Activated naive CD4-positive, alpha-beta T cell treated with Interleukin-2 at 50 U/mL for 16 hours (primary cell): ENCODE data around the gene KDM4D.
A peak's percentile ranks its signal among the peaks of the same experiment; 100 is the strongest.
"Not testable (repeated sequence)": the region's sequence is repeated elsewhere in the genome, so short reads cannot be mapped to it uniquely, and the experiment has no call there.

Experiments
- DNase-seq: peaks from one replicate; pipeline ENCODE4 v3.0.0-alpha.2; 2020

KDM4D gene

DNA sequence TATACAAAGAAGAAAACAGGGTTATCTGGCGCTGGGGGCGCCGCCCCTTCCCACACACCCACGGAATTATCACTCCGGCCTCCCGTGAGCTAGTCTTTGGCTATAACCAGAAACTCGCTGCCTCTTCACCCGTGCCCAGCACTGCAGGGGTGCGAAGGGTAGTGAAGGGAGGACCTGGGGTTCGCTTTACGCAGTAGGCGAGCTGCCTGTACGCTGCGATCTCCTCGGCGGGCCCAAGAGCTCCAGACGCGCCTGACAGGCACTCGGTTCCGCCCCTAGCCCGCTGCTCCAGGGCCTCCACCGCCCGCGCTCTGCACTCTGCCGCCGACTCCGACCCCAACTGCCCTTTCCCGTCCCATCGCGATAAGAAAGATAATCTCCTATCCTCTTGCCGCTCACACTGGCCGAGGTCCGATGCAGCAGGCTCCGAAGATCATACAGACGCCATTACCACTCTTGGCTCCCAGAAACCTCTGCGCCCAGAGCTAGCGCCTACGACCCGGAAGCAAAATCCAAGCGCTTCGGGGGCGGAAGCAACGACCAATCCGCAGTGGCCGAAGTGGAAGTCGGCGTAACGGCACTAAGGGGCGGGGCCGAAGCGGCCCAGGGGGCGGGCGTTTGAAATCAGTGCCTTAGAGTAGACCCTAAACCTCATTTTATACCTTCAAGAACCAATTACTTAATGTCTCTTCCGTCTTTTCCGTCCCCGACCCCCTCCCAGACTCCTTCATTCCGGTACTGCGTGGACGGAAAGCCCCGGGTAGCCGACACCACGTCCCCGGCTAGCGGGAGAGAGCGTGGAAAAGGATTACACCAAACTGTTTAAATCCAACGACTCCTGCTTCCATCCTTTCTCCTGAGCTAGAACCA is at the start of gene KDM4D, which contains the start of gene CWC15:
Gene KDM4D (plus strand): TSS at position 611 of the 870 bp plus-strand sequence. CDS start 23,664 bp downstream, outside the sequence.
Gene CWC15 (minus strand): TSS at position 458 of the 870 bp plus-strand sequence. CDS start 1,371 bp downstream, outside the sequence.
- DNase-seq: peak; percentile 96

DNA sequence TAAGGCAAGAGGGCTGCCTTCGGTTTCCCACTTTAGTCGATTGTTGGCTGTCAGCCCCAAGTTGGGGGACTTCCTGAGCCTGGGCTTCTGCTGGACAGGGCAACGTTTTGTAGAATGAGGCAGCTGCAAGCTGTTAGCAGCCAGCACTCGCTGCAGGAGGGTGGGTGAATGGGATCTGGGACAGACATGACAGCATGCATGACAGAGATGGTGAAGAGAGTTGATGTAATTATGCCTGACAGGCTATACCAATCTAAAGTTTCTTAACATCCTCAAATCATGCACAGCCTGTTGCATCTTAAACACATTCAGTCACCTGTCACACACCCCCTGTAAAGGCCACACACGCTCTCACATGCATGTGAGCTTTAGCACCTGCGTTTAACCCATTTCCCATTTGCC is 49.3 kb upstream of the KDM4D start:
- DNase-seq: no peak

- DNase-seq: no peak
Measured at GRCh38 chr11:94924612-94925011, 48.9 kb upstream of the KDM4D start.

GRCh38 chr11:94925422-94926270 is 47.9 kb upstream of the KDM4D start:
- no peak for DNase-seq

DNA sequence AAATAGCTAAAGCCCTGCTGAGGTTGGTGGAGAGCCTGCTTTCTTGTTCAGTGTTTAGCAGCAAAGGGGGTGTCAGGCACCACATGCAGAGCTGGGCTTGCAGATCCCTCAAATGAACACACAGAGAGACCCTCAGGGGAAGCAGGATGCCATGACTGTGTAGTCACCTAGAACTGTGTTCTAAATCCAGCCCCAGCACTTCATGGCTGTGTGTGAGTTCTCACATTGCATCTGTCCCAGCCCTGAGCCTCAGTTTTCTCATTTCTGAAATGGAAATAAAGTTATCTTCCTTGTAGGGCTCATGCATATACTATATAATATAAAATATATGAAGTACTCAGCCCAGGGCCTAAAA is 47.3 kb upstream of the KDM4D start:
- no peak for DNase-seq

GRCh38 chr11:94926698-94927237 is 46.7 kb upstream of the KDM4D start:
- DNase-seq: no peak

DNA sequence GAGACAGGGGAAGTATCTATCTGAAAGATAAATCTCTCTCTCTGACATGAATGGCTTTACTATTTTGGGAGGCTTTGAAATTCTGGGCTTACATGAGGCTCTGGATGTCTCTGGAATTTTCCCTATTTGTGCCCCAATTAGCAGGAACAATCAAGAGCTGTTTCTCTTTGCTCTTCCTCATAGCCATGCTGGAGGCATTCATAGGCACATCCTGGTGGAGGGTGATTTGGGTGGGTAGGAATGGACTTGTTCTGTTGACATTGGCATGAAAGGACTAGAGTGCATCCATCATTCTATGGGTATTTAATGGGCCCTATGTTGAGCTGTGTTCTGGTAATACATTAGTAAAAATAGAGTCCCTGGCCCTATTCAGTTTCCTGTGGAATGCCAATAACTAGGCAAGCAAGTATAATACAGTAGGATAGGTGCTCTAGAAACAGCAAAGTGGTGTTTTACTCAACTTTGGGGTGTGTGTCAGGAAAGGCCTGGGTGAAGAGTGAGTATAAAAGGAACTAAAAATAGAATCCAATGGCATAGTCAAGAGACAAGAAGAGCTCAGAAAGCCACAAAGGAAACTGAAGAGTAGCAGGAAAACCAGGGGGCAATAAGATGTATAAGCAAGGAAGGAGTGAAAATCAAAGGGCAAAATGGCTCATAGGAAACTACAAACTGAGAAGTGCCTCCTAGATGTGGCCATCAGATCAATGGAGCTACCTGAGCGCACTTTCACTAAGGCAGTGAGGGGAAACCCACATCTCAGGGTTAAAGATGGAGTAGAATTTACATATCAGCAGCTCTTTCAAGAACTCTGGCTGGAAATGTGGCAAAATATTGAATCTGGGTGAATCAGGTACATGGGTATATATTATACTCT is 45.2 kb upstream of the KDM4D start:
- DNase-seq: no peak

- DNase-seq: not testable (repeated sequence)
Measured at GRCh38 chr11:94932072-94932471, 41.4 kb upstream of the KDM4D start.

DNA sequence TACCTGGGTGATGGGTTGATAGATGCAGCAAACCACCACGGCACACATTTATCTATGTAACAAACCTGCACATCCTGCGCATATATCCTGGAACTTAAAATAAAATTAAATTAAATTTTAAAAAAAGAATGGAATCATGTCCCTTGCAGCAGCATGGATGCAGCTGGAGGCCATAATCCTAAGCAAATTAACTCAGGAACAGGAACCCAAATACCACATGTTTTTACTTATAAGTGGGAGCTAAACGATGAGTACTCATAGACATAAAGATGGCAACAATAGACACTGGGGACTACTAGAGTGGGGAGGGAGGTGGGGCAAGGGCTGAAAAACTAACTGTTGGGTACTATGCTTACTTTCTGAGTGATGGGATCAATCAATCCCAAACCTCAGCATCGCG is 41.0 kb upstream of the KDM4D start:
- DNase-seq: no peak

DNA sequence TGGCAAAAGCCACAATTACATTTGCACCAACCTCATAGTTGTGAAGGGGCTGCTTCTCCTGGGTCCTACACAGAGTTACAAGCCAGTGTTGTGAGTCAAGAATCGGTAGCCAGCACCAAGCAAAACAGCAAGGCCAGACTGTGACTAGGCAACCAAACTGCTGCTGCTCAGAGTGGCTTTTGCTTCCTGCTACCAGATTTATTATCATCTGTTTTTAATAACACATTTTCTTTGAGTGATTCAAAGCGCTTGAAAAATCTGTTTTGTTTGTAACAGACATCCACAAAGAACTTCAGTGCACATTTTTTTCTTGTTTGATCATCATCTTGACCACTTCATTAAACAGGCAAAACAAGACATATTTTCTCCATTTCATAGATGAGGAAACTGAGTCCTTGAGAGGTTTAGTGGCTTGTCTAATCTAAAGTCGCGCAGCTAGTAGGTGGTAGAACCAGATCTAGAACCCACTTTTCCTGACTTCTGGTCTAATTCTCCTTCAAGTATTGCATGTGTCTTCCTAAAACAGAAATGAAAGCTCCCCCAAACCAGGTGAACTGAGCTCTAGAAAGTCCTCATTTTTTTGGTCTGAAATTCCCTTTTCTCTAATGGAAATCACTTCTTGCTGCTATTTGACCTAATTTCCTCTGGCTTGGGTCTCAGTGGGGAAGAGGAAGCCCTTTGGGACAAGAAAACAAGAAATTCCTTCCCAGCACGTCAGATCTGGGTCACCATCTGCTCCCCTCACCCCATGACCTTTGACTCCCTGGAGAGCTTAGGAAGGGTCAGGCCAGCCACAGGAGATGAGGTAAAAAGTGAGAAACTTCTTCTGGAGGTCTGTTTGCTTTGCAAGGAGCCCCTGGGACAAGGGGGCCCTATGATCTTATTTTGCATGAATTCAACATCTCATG is 40.0 kb upstream of the KDM4D start:
- DNase-seq: no peak

DNA sequence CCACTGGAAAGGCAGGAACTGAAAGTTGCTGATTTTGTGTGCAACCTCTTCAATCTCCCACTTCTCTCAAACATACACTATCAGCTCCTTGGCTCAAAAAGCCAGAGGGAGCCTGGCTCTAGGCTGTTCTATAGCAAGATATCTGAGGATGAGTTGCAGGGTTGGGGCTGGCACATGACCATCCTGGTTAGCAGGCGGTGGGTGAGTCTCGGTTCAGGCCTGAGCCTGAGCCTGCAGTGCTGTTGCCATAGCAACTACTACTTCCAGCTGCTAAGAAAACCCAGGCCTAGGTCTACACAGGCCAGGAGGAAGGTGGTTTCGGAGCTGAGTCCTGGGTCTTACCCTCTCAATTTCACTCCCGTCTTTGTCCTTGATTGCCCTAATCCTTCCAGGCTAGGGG is 39.1 kb upstream of the KDM4D start:
- DNase-seq: no peak

- no peak for DNase-seq
Measured at GRCh38 chr11:94934846-94935245, 38.7 kb upstream of the KDM4D start.

DNA sequence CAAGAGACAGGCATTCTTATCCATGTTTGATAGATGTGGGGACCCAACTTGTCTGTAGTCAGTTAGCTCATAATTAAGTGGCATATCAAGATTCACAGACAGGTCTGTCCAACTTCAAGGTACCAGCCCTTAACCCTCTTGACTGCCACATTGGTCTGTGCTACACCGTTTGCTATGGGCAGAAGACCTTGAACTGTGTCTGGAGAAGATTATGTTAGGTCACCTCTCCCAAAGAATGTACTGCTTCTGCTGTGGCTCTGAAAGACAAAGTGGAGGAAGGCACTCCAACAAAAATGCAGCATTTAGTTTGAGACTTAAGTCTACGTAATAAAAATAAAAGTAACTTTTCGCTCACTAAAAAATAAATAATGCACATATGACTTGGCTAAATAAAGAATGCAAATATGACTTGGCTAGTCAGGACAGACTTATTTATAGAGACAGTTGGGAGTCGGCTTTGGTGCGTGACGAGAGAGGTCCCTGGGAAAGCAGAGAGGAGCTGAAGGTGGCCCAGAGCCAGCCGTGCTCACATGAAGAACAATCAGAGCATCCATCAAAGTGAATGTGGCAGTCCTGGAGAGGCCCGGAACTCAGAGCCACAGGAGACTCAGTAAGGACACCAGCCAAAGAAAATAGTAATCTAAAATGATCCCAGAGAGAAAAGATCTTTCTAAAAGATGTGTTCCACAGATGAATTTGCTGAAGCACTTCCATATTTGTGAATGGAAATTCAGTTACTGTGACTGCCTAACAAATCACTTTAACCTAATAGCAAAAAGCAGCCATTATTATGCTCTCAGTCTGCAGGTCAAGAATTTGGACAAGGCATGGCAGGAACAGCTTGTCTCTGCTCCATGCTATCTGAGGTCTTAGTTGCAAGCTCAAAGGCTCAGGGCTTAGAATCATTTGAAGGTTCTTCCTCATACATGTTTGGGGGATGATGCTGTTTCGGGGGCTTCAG is 35.1 kb upstream of the KDM4D start:
- no peak for DNase-seq

- no peak for DNase-seq
Measured at GRCh38 chr11:94939346-94939745, 34.2 kb upstream of the KDM4D start.

- no peak for DNase-seq
Measured at GRCh38 chr11:94941131-94941530, 32.4 kb upstream of the KDM4D start.

- DNase-seq: no peak
Measured at GRCh38 chr11:94946812-94947211, 26.7 kb upstream of the KDM4D start.

DNA sequence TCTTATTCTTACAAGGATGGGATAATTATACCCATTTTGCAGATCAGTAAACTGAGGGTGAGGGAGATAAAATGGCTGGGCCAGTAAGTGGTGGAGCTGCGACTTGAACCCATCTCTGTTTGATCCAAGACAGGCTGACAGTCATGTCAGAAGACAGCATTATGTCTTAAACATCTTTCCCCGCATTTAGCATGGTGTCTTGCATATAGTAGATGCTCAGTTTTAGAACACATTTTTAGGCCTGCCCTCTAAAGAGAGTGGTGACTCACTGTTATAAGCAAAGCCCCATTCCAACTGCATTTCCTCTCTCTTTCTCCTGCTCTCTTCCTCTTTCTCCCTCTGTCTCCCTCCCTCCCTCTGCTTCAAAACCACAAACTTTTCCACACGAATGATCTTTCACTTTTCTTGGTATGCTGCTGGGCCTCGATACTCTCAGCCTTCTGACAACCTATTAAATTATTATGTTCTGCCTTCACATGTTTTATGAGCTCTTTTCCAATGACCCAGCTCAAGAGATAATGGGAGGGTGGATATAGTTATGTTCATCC is 25.4 kb upstream of the KDM4D start:
- DNase-seq: no peak

GRCh38 chr11:94954753-94955152 is 18.8 kb upstream of the KDM4D start:
- DNase-seq: no peak

DNA sequence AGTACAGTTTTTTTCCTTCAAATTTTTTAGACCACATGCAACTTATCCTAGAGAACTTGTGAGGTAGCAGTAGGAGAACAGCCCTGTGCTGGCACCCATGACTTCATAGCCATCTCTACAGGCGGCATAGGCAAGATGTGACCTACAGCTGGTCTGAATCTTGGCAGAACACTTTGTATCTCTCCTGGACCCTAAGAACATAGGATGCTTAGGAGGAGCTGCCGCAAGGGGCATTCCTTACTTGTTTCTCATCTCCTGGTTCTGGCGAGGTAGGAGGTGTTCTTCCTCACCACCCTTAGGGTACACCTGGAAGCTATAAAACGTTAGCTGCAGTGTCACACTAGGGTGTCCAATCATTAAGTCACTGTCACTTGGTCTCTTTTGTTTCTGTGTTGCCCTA is 16.5 kb upstream of the KDM4D start:
- DNase-seq: no peak

DNA sequence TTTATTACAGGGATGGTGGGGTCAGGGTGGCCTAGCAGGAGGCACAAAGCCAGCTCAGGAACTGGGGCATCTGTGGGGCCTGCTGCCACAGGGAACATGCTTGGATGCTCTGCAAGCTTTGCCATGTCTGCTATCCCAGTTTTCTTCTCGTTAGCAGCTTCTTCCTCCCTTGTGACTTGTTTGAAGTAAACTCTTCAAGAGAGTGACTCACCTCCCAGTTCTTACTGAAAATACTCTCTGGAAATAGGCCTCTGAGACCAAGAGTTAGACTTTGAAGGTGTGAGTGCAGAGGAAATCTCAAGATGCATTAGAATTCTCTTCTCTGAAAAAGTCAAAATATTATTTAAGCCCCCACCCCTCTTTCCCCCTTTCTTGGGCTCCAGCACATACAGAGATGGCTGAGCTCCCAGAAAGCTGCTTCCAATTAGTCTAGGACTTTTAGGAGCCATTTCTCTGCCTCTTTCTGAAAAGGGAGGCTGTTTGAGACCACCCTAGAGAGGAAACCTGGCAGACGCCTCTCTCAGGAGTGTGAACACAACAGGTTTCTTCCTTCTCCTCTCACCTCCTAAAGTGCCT is 15.3 kb upstream of the KDM4D start:
- no peak for DNase-seq
